Keratinocyte (primary cell): ENCODE data around the gene NME3. TPM values are rescaled to one million over a fixed set of nuclear protein-coding genes. Genes with fewer than 3 reads are reported as not detected.

Experiments
- DNase-seq: peaks from one replicate; pipeline ENCODE4 v3.0.0-alpha.2; 2011; ENCODE audit warnings: low read depth, missing footprints, low spot score
- FAIRE-seq: peaks from 2 replicates; lab custom pipeline; 2011; peaks lifted over from hg19 to GRCh38; lab: Jason Lieb, UNC
- H2AFZ ChIP-seq: 2 replicates; pipeline ENCODE4 v1.6.0; 2012; ENCODE audit warnings: low read length, control low read depth, inconsistent platforms; ENCODE audit not compliant: control insufficient read depth
- H3K27ac ChIP-seq: 2 replicates; pipeline ENCODE4 v1.5.1; 2011; ENCODE audit warnings: low read length; ENCODE audit not compliant: control insufficient read depth, insufficient read depth
- H3K27me3 ChIP-seq: 3 replicates; pipeline ENCODE4 v1.6.0; 2011; ENCODE audit warnings: low read length; ENCODE audit not compliant: control insufficient read depth, insufficient read depth; ENCODE audit errors: extremely low read depth
- H3K36me3 ChIP-seq, 2 experiments: 2 replicates in 1 of 2; 3 replicates in 1 of 2; pipeline ENCODE4 v1.5.1; 2011; ENCODE audit warnings: low read length in 2 of 2, mild to moderate bottlenecking in 1 of 2; ENCODE audit not compliant: control insufficient read depth in 2 of 2, insufficient read depth in 2 of 2; ENCODE audit errors: extremely low read depth in 1 of 2
- H3K4me1 ChIP-seq: 3 replicates; pipeline ENCODE4 v1.5.1; 2011; ENCODE audit warnings: low read length; ENCODE audit not compliant: control insufficient read depth, insufficient read depth; ENCODE audit errors: extremely low read depth
- H3K4me2 ChIP-seq: 3 replicates; pipeline ENCODE4 v1.6.0; 2011; ENCODE audit warnings: low read depth, low read length; ENCODE audit not compliant: control insufficient read depth, insufficient read depth; ENCODE audit errors: extremely low read depth
- H3K4me3 ChIP-seq, 3 experiments: fragments of 200-600 bp in 1 of 3; sonication (generic) in 1 of 3; 2 replicates in 2 of 3; 3 replicates in 1 of 3; pipeline ENCODE4 v1.5.1; 2011 to 2016; ENCODE audit warnings: low read length in 3 of 3, mild to moderate bottlenecking in 3 of 3, control low read depth in 2 of 3, inconsistent platforms in 1 of 3, low read depth in 1 of 3, mixed read lengths in 1 of 3, mixed run types in 1 of 3, moderate library complexity in 1 of 3; ENCODE audit not compliant: control insufficient read depth in 2 of 3, insufficient read depth in 2 of 3; ENCODE audit errors: extremely low read depth in 1 of 3
- H3K79me2 ChIP-seq: 2 replicates; pipeline ENCODE4 v1.6.0; 2012; ENCODE audit warnings: low read length; ENCODE audit not compliant: control insufficient read depth, insufficient read depth
- H3K9ac ChIP-seq: 3 replicates; pipeline ENCODE4 v1.6.0; 2011; ENCODE audit warnings: low read length; ENCODE audit not compliant: control insufficient read depth, insufficient read depth; ENCODE audit errors: extremely low read depth
- H3K9me1 ChIP-seq: 3 replicates; pipeline ENCODE4 v1.6.0; 2011; ENCODE audit warnings: low read length; ENCODE audit not compliant: control insufficient read depth, insufficient read depth; ENCODE audit errors: extremely low read depth
- H3K9me3 ChIP-seq: 2 replicates; pipeline ENCODE4 v1.5.1; 2012; ENCODE audit warnings: low read depth, low read length; ENCODE audit not compliant: control insufficient read depth
- H4K20me1 ChIP-seq: 3 replicates; pipeline ENCODE4 v1.6.0; 2011; ENCODE audit warnings: low read length; ENCODE audit not compliant: control insufficient read depth, insufficient read depth; ENCODE audit errors: extremely low read depth
- CTCF ChIP-seq, 3 experiments: IDR thresholded peaks in 1 of 3; conservative IDR thresholded peaks in 1 of 3; optimal IDR thresholded peaks in 1 of 3; 2 replicates in 2 of 3; 3 replicates in 1 of 3; pipeline versions ENCODE3 to v1.5.1; 2011; ENCODE audit warnings: low read length in 3 of 3, mild to moderate bottlenecking in 3 of 3, moderate library complexity in 2 of 3, control low read depth in 1 of 3, inconsistent platforms in 1 of 3; ENCODE audit not compliant: insufficient read depth in 2 of 3; ENCODE audit errors: extremely low read depth in 1 of 3
- EZH2 ChIP-seq: IDR thresholded peaks from one replicate; pipeline ENCODE4 v1.6.1; 2012; ENCODE audit warnings: inconsistent platforms, mild to moderate bottlenecking, low read length, moderate library complexity
- dilution Hi-C: fragments of 300-500 bp; cut with MboI; formaldehyde crosslinking; loops from one replicate; pipeline ENCODE4 v1.7.0; 2020; ENCODE audit warnings: low sequenced_read_pairs; ENCODE audit not compliant: extremely low pct_ligation_motif_present
- polyA plus RNA-seq, 5 experiments: library from polyadenylated mRNA; depleted of rRNA in 3 of 5; stranded (reverse) in 3 of 5; stranded (forward) in 1 of 5; unstranded in 1 of 5; fragments of >200 nt; gene quantifications; 1 replicate in 1 of 5; 2 replicates in 3 of 5; 3 replicates in 1 of 5; pipeline versions ENCODE4 v1.2.1 to v1.2.3, GENCODE V29; 2011 to 2012; ENCODE audit warnings: missing spikeins in 2 of 5, low read depth in 1 of 5, low replicate concordance in 1 of 5

Gene NME3
- polyA plus RNA-seq, 1 donor (not counting 4 experiments of a cell fraction or from before 2014, with no cell fraction given): 10.1 TPM

- dilution Hi-C loops: no loop called here
- no peaks in the 10 kb centered on the region for H3K27me3 ChIP-seq
- no peaks in the 10 kb centered on the region for H3K9me1 ChIP-seq
- H3K79me2 ChIP-seq: peaks cover 24% of the 10 kb centered on the region
- peaks cover 3 to 14% of the 10 kb centered on the region in 2 experiments for H3K36me3 ChIP-seq
- DNase-seq (no peak), FAIRE-seq (no peak)
- no peak overlapping the region for H3K9ac ChIP-seq
- H3K4me2 ChIP-seq: no peak overlapping the region
- no peak overlapping the region for H2AFZ ChIP-seq
- H3K27ac ChIP-seq: no peak overlapping the region
- no peaks in the 10 kb centered on the region for H4K20me1 ChIP-seq
- no peaks in the 10 kb centered on the region for H3K9me3 ChIP-seq
- TF ChIP-seq EZH2 (no peak), CTCF (optimal IDR thresholded peaks at IDR 0.05 in 1 of 3, IDR thresholded peaks at IDR 0.05 in 1 of 3, conservative IDR thresholded peaks at IDR 0.05 in 1 of 3; ENCODE audit: extremely low read depth in 1 of 3, insufficient read depth in 2 of 3, low read length in 3 of 3) (no peak)
- no peak overlapping the region for H3K4me3 ChIP-seq
- H3K4me1 ChIP-seq: peaks cover 20% of the 10 kb centered on the region
Observed at GRCh38 chr16:1769402-1770300, 1.7 kb downstream of the NME3 start.

GRCh38 chr16:1768767-1769401, 2.5 kb downstream of the NME3 start:
- DNase-seq (no peak), FAIRE-seq (no peak)
- H3K79me2 ChIP-seq: peaks cover 16% of the 10 kb centered on the region
- H3K9me3 ChIP-seq: no peaks in the 10 kb centered on the region
- H3K36me3 ChIP-seq: peaks cover 3 to 19% of the 10 kb centered on the region in 2 experiments
- H4K20me1 ChIP-seq: no peaks in the 10 kb centered on the region
- H3K4me2 ChIP-seq: no peak overlapping the region
- H2AFZ ChIP-seq: no peak overlapping the region
- dilution Hi-C loops: no loop called here
- peaks cover 14% of the 10 kb centered on the region for H3K4me1 ChIP-seq
- H3K27ac ChIP-seq: no peak overlapping the region
- no peak overlapping the region for H3K4me3 ChIP-seq
- TF ChIP-seq CTCF (optimal IDR thresholded peaks at IDR 0.05 in 1 of 3, IDR thresholded peaks at IDR 0.05 in 1 of 3, conservative IDR thresholded peaks at IDR 0.05 in 1 of 3; ENCODE audit: extremely low read depth in 1 of 3, insufficient read depth in 2 of 3, low read length in 3 of 3) (no peak), EZH2 (no peak)
- H3K9ac ChIP-seq: no peak overlapping the region
- no peaks in the 10 kb centered on the region for H3K9me1 ChIP-seq
- H3K27me3 ChIP-seq: no peaks in the 10 kb centered on the region
